H9 (cell line): ENCODE results near the gene RANBP3. TPM values are rescaled to one million over a fixed set of nuclear protein-coding genes. Genes with fewer than 3 reads are reported as not detected.
A peak's percentile ranks its signal among the peaks of the same experiment; 100 is the strongest.

Experiments used
- DNase-seq: peaks from one replicate; pipeline ENCODE4 v3.0.0-alpha.2; 2017
- H2AFZ ChIP-seq: one replicate; pipeline ENCODE4 v1.6.1; 2013; ENCODE audit warnings: mild to moderate bottlenecking, low read length, control low read depth, moderate library complexity
- H2AK5ac ChIP-seq: 2 replicates; pipeline ENCODE4 v1.6.1; 2013; ENCODE audit warnings: low read length, control low read depth, mixed read lengths; ENCODE audit not compliant: insufficient read length
- H2BK120ac ChIP-seq: one replicate; pipeline ENCODE4 v1.6.1; 2013; ENCODE audit warnings: low read depth, mild to moderate bottlenecking, low read length, control low read depth, inconsistent platforms; ENCODE audit not compliant: poor library complexity, severe bottlenecking
- H2BK12ac ChIP-seq: 2 replicates; pipeline ENCODE4 v1.6.1; 2013; ENCODE audit warnings: low read length, control low read depth, mixed read lengths, low read depth; ENCODE audit not compliant: insufficient read length
- H2BK15ac ChIP-seq: 2 replicates; pipeline ENCODE4 v1.6.1; 2013; ENCODE audit warnings: low read depth, low read length, control low read depth
- H2BK20ac ChIP-seq: one replicate; pipeline ENCODE4 v1.6.1; 2013; ENCODE audit warnings: low read depth, mild to moderate bottlenecking, low read length, control low read depth, inconsistent platforms; ENCODE audit not compliant: poor library complexity, severe bottlenecking
- H2BK5ac ChIP-seq: 2 replicates; pipeline ENCODE4 v1.6.1; 2013; ENCODE audit warnings: low read length, control low read depth, mixed read lengths; ENCODE audit not compliant: insufficient read length
- H3K14ac ChIP-seq: 2 replicates; pipeline ENCODE4 v1.6.1; 2013; ENCODE audit warnings: low read length, control low read depth; ENCODE audit not compliant: insufficient read depth
- H3K18ac ChIP-seq: 2 replicates; pipeline ENCODE4 v1.6.1; 2013; ENCODE audit warnings: low read depth, mild to moderate bottlenecking, mixed read lengths, low read length, control low read depth; ENCODE audit not compliant: insufficient read length
- H3K23ac ChIP-seq: 2 replicates; pipeline ENCODE4 v1.6.1; 2013; ENCODE audit warnings: low read length, control low read depth, mixed read lengths, low read depth; ENCODE audit not compliant: insufficient read length
- H3K23me2 ChIP-seq: 2 replicates; pipeline ENCODE4 v1.6.1; 2013; ENCODE audit warnings: low read depth, mild to moderate bottlenecking, mixed read lengths, low read length, control low read depth; ENCODE audit not compliant: insufficient read length, poor library complexity, severe bottlenecking
- H3K27ac ChIP-seq: 2 replicates; pipeline ENCODE4 v1.5.1; 2013; ENCODE audit warnings: low read length, control low read depth, mixed read lengths, low read depth; ENCODE audit not compliant: insufficient read length
- H3K27me3 ChIP-seq: 2 replicates; pipeline ENCODE4 v1.6.1; 2013; ENCODE audit warnings: low read length, control low read depth, inconsistent platforms; ENCODE audit not compliant: insufficient read depth
- H3K4ac ChIP-seq: 2 replicates; pipeline ENCODE4 v1.6.1; 2013; ENCODE audit warnings: low read depth, mild to moderate bottlenecking, control low read depth, inconsistent platforms, low read length, moderate library complexity
- H3K4me1 ChIP-seq: 2 replicates; pipeline ENCODE4 v1.6.1; 2013; ENCODE audit warnings: low read length, control low read depth, inconsistent platforms; ENCODE audit not compliant: insufficient read depth
- H3K4me2 ChIP-seq: 2 replicates; pipeline ENCODE4 v1.6.1; 2013; ENCODE audit warnings: low read length, control low read depth, mixed read lengths; ENCODE audit not compliant: insufficient read length, insufficient read depth
- H3K56ac ChIP-seq: 2 replicates; pipeline ENCODE4 v1.6.1; 2013; ENCODE audit warnings: low read depth, mild to moderate bottlenecking, mixed read lengths, low read length, control low read depth; ENCODE audit not compliant: insufficient read length
- H3K79me1 ChIP-seq: 2 replicates; pipeline ENCODE4 v1.6.1; 2013; ENCODE audit warnings: low read depth, mild to moderate bottlenecking, moderate library complexity, low read length, control low read depth, inconsistent platforms; ENCODE audit not compliant: insufficient read depth, poor library complexity, severe bottlenecking
- H3K79me2 ChIP-seq: 2 replicates; pipeline ENCODE4 v1.6.1; 2013; ENCODE audit warnings: low read length, control low read depth, inconsistent platforms; ENCODE audit not compliant: insufficient read depth
- H3K9ac ChIP-seq: 2 replicates; pipeline ENCODE4 v1.6.1; 2013; ENCODE audit warnings: low read length, control low read depth, mixed read lengths; ENCODE audit not compliant: insufficient read length; ENCODE audit errors: extremely low read depth
- H3K9me3 ChIP-seq: one replicate; pipeline ENCODE4 v1.6.1; 2013; ENCODE audit warnings: low read depth, low read length, inconsistent platforms; ENCODE audit not compliant: control insufficient read depth
- H3T11ph ChIP-seq: one replicate; pipeline ENCODE4 v1.6.1; 2013; ENCODE audit warnings: mild to moderate bottlenecking, low read length, control low read depth, inconsistent platforms
- H4K20me1 ChIP-seq: one replicate; pipeline ENCODE4 v1.6.1; 2013; ENCODE audit not compliant: control insufficient read depth, insufficient read length, insufficient read depth
- H4K5ac ChIP-seq: 2 replicates; pipeline ENCODE4 v1.6.1; 2013; ENCODE audit warnings: low read depth, mild to moderate bottlenecking, mixed read lengths, low read length, control low read depth; ENCODE audit not compliant: insufficient read length
- H4K8ac ChIP-seq: replicated peaks from 2 replicates; pipeline ENCODE4 v1.6.1; 2013; ENCODE audit warnings: low read length, control low read depth, mixed read lengths, low read depth; ENCODE audit not compliant: insufficient read length
- H4K91ac ChIP-seq: 2 replicates; pipeline ENCODE4 v1.6.1; 2013; ENCODE audit warnings: low read depth, mild to moderate bottlenecking, moderate library complexity, mixed read lengths, low read length, control low read depth; ENCODE audit not compliant: insufficient read length
- H3K27ac Mint-ChIP-seq, 3 experiments: 2 replicates in 2 of 3; 3 replicates in 1 of 3; pipeline ENCODE4 v1.8.0; 2020 to 2021; ENCODE audit warnings: mixed read lengths in 3 of 3, mild to moderate bottlenecking in 1 of 3, moderate library complexity in 1 of 3
- H3K27me3 Mint-ChIP-seq: 2 replicates; pipeline ENCODE4 v1.8.0; 2021; ENCODE audit warnings: low read depth, mild to moderate bottlenecking, moderate library complexity, mixed read lengths
- H3K36me3 Mint-ChIP-seq, 3 experiments: 2 replicates in 2 of 3; 3 replicates in 1 of 3; pipeline ENCODE4 v1.8.0; 2020 to 2021; ENCODE audit warnings: low read depth in 3 of 3, mixed read lengths in 3 of 3; ENCODE audit not compliant: insufficient read depth in 1 of 3
- H3K4me1 Mint-ChIP-seq, 2 experiments: 2 replicates each; pipeline ENCODE4 v1.8.0; 2020; ENCODE audit warnings: mixed read lengths in 2 of 2
- H3K4me3 Mint-ChIP-seq, 2 experiments: 2 replicates in 1 of 2; 3 replicates in 1 of 2; pipeline ENCODE4 v1.8.0; 2020 to 2021; ENCODE audit warnings: mild to moderate bottlenecking in 2 of 2, mixed read lengths in 2 of 2, moderate library complexity in 1 of 2
- H3K9me3 Mint-ChIP-seq, 2 experiments: 2 replicates in 1 of 2; 3 replicates in 1 of 2; pipeline ENCODE4 v1.8.0; 2020; ENCODE audit warnings: mild to moderate bottlenecking in 2 of 2, mixed read lengths in 2 of 2, moderate library complexity in 1 of 2
- WGBS: extraction: QIAGEN DNeasy Blood & Tissue Kit; methylation state at CpG from one replicate; pipeline ENCODE4 v1.1.7; 2013; ENCODE audit warnings: missing lambda C conversion rate, low lambda C conversion rate, mixed read lengths; ENCODE audit not compliant: insufficient read length; ENCODE audit errors: extremely low coverage; 5-methylcytosine and 5-hydroxymethylcytosine counted together
- total RNA-seq: library from RNA; stranded (reverse); gene quantifications from 2 replicates; pipeline ENCODE4 v1.2.1, GENCODE V29; 2021
- TF ChIP-seq, protein P1 (sequence below): fragments of 200-600 bp; sonication (generic); conservative IDR thresholded peaks from 3 replicates; pipeline ENCODE4 v1.8.0; 2021; ENCODE audit warnings: antibody characterized with exemption, mild to moderate bottlenecking

Gene RANBP3
- total RNA-seq, 1 experiment from 2014 or later, result 86.5 TPM

- no peak overlapping the region for H3K56ac ChIP-seq
- H2BK120ac ChIP-seq, result no peak overlapping the region
- WGBS, result no CpG with 5 or more reads among the region's 30 CpGs
- H2AK5ac ChIP-seq, result no peak overlapping the region
- no peak overlapping the region for H3K23ac ChIP-seq
- TF ChIP-seq, protein P1, sequence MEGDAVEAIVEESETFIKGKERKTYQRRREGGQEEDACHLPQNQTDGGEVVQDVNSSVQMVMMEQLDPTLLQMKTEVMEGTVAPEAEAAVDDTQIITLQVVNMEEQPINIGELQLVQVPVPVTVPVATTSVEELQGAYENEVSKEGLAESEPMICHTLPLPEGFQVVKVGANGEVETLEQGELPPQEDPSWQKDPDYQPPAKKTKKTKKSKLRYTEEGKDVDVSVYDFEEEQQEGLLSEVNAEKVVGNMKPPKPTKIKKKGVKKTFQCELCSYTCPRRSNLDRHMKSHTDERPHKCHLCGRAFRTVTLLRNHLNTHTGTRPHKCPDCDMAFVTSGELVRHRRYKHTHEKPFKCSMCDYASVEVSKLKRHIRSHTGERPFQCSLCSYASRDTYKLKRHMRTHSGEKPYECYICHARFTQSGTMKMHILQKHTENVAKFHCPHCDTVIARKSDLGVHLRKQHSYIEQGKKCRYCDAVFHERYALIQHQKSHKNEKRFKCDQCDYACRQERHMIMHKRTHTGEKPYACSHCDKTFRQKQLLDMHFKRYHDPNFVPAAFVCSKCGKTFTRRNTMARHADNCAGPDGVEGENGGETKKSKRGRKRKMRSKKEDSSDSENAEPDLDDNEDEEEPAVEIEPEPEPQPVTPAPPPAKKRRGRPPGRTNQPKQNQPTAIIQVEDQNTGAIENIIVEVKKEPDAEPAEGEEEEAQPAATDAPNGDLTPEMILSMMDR, result no peak
- no peaks in the 10 kb centered on the region for H3K27me3 ChIP-seq
- H3K4me1 ChIP-seq, result no peaks in the 10 kb centered on the region; the same call in 1 of the 2 replicates
- H3K36me3 Mint-ChIP-seq, result peaks cover 0 to 2% (median 0%) of the 10 kb centered on the region in 3 experiments; a peak in 2 of 7 replicates
- H3T11ph ChIP-seq, result no peak overlapping the region
- H3K18ac ChIP-seq, result no peak overlapping the region
- no peak overlapping the region for H3K4me2 ChIP-seq
- no peak overlapping the region for H4K8ac ChIP-seq
- H2AFZ ChIP-seq, result no peak overlapping the region
- no peak overlapping the region for H2BK15ac ChIP-seq
- DNase-seq, result no peak
- no peak overlapping the region for H2BK20ac ChIP-seq
- no peak overlapping the region for H2BK5ac ChIP-seq
- H3K4me3 Mint-ChIP-seq, result no peak overlapping the region; a peak in 1 of 5 replicates
- H4K5ac ChIP-seq, result no peak overlapping the region
- H3K9me3 Mint-ChIP-seq, result peaks cover 0 to 2% of the 10 kb centered on the region in 2 experiments; a peak in 1 of 5 replicates
- H4K91ac ChIP-seq, result no peak overlapping the region
- no peak overlapping the region for H3K4ac ChIP-seq
- no peak overlapping the region for H2BK12ac ChIP-seq
- H3K14ac ChIP-seq, result no peak overlapping the region
- H3K4me1 Mint-ChIP-seq, result peaks cover 7 to 15% of the 10 kb centered on the region in 2 experiments
- H3K79me1 ChIP-seq, result no peaks in the 10 kb centered on the region
- no peak overlapping the region for H3K9ac ChIP-seq
- peaks cover 4% of the 10 kb centered on the region for H3K27me3 Mint-ChIP-seq
- no peaks in the 10 kb centered on the region for H4K20me1 ChIP-seq
- H3K79me2 ChIP-seq, result no peaks in the 10 kb centered on the region
- H3K23me2 ChIP-seq, result no peaks in the 10 kb centered on the region
- no peaks in the 10 kb centered on the region for H3K9me3 ChIP-seq
- no peak overlapping the region for H3K27ac ChIP-seq
- peak overlapping the region in 2 of 3 experiments; percentile 64 to 90; a peak in 3 of 7 replicates for H3K27ac Mint-ChIP-seq
Measured at GRCh38 chr19:5993648-5994358, 15.9 kb upstream of the RANBP3 start.
